GM19452 (cell line): ENCODE data around the gene ZFP3.
"Not testable (repeated sequence)": the region's sequence is repeated elsewhere in the genome, so short reads cannot be mapped to it uniquely, and the experiment has no call there.

Experiments used
- ATAC-seq: cut with Tn5 transposase; IDR thresholded peaks from one replicate; pipeline ENCODE4 v1.9.1; 2021; ENCODE audit not compliant: unreplicated experiment

The ZFP3 gene

GRCh38 chr17:5137511-5138197, 59.4 kb downstream of the ZFP3 start:
- not testable (repeated sequence) for ATAC-seq

- not testable (repeated sequence) for ATAC-seq
These were observed 59.9 kb downstream of the ZFP3 start for GRCh38 chr17:5138198-5138544.

DNA sequence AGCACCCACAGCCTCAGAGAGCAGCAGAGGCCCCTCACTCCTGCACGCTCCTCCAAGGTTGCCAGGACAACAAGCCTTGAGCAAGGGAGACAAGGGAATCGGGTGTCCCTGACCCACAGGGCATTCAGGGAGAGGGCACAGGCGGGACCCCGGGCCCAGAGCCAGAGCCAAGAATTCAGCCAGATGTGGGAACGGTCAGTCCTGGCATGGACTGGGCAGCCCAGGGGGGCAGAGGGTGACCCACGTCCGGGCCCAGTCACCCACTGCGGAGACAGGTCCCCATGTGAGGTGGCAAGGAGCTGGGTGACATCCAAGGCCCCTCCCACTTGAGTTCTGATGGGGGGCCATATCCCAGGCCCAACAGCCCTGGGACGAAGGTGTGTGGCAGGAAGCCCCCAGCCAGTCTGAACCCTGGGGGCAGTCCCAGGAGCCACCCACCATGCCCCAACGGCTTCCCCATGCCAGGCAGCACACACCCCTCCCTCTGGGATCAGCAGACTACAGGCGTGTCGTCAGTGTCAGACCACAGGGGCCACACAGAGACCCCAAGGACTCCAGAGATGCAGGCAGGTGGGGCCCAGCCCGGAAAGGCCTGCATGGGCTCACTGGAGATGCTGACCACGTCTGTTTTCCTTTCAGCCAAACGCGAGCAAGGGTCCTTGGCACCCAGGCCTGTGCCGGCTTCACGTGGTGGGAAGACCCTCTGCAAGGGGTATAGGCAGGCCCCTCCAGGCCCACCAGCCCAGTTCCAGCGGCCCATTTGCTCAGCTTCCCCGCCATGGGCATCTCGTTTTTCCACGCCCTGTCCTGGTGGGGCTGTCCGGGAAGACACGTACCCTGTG, 60.6 kb downstream of the ZFP3 start:
- ATAC-seq = no peak

DNA sequence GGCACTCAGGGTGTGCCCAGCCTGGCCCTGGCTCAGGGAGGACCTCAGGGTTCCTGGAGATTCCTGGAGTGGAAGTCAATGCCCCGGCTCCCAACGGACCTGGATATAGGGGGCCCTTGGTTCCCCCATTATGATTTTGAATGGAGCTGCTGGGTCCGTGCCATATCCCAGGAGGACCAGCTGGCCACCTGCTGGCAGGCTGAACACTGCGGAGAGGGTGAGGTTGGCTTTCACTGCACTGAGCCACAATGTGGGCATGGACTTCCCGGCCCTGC, 61.1 kb downstream of the ZFP3 start:
- no peak for ATAC-seq

DNA sequence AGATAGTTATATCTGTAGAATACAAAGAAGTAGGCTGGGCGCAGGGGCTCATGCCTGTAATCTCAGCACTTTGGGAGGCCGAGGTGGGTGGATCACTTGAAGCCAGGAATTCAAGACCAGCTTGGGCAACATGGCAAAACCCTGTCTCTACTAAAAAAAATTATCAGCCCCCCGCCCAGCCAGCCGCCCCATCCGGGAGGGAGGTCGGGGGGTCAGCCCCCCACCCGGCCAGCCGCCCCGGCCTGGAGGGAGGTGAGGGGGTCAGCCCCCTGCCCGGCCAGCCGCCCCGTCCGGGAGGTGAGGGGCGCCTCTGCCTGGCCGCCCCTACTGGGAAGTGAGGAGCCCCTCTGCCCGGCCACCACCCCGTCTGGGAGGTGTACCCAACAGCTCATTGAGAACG, 64.6 kb downstream of the ZFP3 start:
- ATAC-seq = not testable (repeated sequence)
